Measurements from ENCODE around the gene SMIM7. TPM values are rescaled to one million over a fixed set of nuclear protein-coding genes. Genes with fewer than 3 reads are reported as not detected.
"Not testable (repeated sequence)": the region's sequence is repeated elsewhere in the genome, so short reads cannot be mapped to it uniquely, and the experiment has no call there.

The SMIM7 gene
- total and polyA plus RNA-seq, 5 donors: 42.7 to 62.6 (median 48.5) TPM

GRCh38 chr19:16655727-16656126 is 4.2 kb downstream of the SMIM7 start:
- H3K27me3 ChIP-seq (ENCODE audit: control insufficient read depth, insufficient read depth): no peaks in the 10 kb centered on the region
- WGBS: 77% methylated on average over 11 of the region's 11 CpGs
- intact Hi-C loops (cut with DNase I): no loop called here
- peaks cover 2% of the 10 kb centered on the region for H3K4me1 ChIP-seq (ENCODE audit: control insufficient read depth, insufficient read depth, low read length)
- ATAC-seq: no peak
- H3K4me3 ChIP-seq (ENCODE audit: low read length): no peak overlapping the region
- no peak for DNase-seq
- H3K27ac ChIP-seq (ENCODE audit: low read length): no peak overlapping the region
- H3K9me3 ChIP-seq (ENCODE audit: control insufficient read depth, low read length): no peaks in the 10 kb centered on the region

DNA sequence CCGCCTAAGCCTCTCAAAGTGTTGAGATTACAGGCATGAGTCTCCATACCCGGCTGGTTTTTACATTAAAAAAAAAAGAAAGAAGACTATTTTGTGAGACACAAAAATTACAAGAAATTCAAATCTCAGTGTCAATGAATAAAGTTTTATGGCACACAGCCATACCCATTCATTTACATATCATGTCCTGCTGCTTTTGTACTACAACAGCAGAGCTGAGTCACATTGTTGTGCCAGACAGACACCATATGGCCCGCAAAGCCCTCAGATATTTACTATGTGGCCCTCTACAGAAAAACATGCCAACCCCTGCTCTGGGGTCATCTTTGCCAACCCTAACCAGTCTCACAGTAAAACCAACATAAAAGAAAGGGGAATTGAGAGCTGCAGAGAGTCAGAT is 5.3 kb downstream of the SMIM7 start:
- Histone ChIP-seq H3K4me1 (ENCODE audit: control insufficient read depth, insufficient read depth, low read length) (peaks cover 2% of the 10 kb centered on the region), H3K27me3 (ENCODE audit: control insufficient read depth, insufficient read depth) (no peaks in the 10 kb centered on the region), H3K9me3 (ENCODE audit: control insufficient read depth, low read length) (no peaks in the 10 kb centered on the region), H3K4me3 (ENCODE audit: low read length) (no peak overlapping the region), H3K27ac (ENCODE audit: low read length) (no peak overlapping the region)
- ATAC-seq (no peak), DNase-seq (no peak)
- WGBS: 91% methylated on average over 3 of the region's 3 CpGs
- intact Hi-C loops (cut with DNase I): no loop called here

- Histone ChIP-seq H3K9me3 (ENCODE audit: control insufficient read depth, low read length) (no peaks in the 10 kb centered on the region), H3K27me3 (ENCODE audit: control insufficient read depth, insufficient read depth) (no peaks in the 10 kb centered on the region), H3K4me3 (ENCODE audit: low read length) (no peak overlapping the region), H3K4me1 (ENCODE audit: control insufficient read depth, insufficient read depth, low read length) (peaks cover 2% of the 10 kb centered on the region), H3K27ac (ENCODE audit: low read length) (no peak overlapping the region)
- intact Hi-C loops (cut with DNase I): no loop called here
- ATAC-seq: no peak
- WGBS: 93% methylated on average over 3 of the region's 3 CpGs
- no peak for DNase-seq
Measured at GRCh38 chr19:16654140-16654539, 5.8 kb downstream of the SMIM7 start.

GRCh38 chr19:16652854-16653253 is 7.1 kb downstream of the SMIM7 start:
- no peak for ATAC-seq

GRCh38 chr19:16651421-16652188 is 8.3 kb downstream of the SMIM7 start:
- not testable (repeated sequence) for H3K27ac ChIP-seq (ENCODE audit: low read length); H3K4me1 ChIP-seq (ENCODE audit: control insufficient read depth, insufficient read depth, low read length); H3K9me3 ChIP-seq (ENCODE audit: control insufficient read depth, low read length)

More at GRCh38 chr19:16652854-16653253, 7.1 kb downstream of the SMIM7 start:
- H3K4me1 ChIP-seq (ENCODE audit: control insufficient read depth, insufficient read depth, low read length): no peaks in the 10 kb centered on the region
- 64% methylated on average over 7 of the region's 7 CpGs for WGBS
- intact Hi-C loops (cut with DNase I): no loop called here
- no peaks in the 10 kb centered on the region for H3K9me3 ChIP-seq (ENCODE audit: control insufficient read depth, low read length)
- H3K27me3 ChIP-seq (ENCODE audit: control insufficient read depth, insufficient read depth): no peaks in the 10 kb centered on the region
- H3K4me3 ChIP-seq (ENCODE audit: low read length): no peak overlapping the region
- no peak for DNase-seq
- H3K27ac ChIP-seq (ENCODE audit: low read length): no peak overlapping the region

DNA sequence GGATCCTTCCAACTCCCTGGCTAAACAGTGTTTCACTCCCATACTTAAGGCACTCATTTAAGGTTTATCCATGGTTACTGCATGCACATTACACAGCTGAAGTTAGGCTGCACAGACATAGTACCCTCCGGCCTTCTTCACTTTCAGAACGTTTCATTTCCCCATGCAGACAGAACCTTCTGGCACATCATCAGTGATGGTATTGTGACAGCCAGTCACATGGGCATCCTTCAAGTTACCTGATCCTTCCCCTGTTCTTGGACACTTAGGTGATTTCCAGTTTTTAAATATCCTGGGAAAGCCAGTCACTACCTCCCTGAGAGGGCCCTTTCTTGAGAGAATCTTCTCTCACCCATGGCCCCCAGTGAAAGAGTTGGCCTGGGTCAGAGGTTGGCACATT is 9.1 kb downstream of the SMIM7 start:
- Histone ChIP-seq H3K9me3 (ENCODE audit: control insufficient read depth, low read length) (no peaks in the 10 kb centered on the region), H3K27ac (ENCODE audit: low read length) (no peak overlapping the region), H3K27me3 (ENCODE audit: control insufficient read depth, insufficient read depth) (no peaks in the 10 kb centered on the region), H3K4me3 (ENCODE audit: low read length) (no peak overlapping the region), H3K4me1 (ENCODE audit: control insufficient read depth, insufficient read depth, low read length) (no peaks in the 10 kb centered on the region)
- intact Hi-C loops (cut with DNase I): no loop called here
- ATAC-seq (no peak), DNase-seq (no peak)
- WGBS: 75% methylated on average over 2 of the region's 2 CpGs

More at GRCh38 chr19:16651421-16652188, 8.3 kb downstream of the SMIM7 start:
- H3K4me3 ChIP-seq (ENCODE audit: low read length); DNase-seq; H3K27me3 ChIP-seq (ENCODE audit: control insufficient read depth, insufficient read depth); ATAC-seq; intact Hi-C loops (cut with DNase I): not testable (repeated sequence)
- WGBS: 92% methylated on average over 8 of the region's 8 CpGs

DNA sequence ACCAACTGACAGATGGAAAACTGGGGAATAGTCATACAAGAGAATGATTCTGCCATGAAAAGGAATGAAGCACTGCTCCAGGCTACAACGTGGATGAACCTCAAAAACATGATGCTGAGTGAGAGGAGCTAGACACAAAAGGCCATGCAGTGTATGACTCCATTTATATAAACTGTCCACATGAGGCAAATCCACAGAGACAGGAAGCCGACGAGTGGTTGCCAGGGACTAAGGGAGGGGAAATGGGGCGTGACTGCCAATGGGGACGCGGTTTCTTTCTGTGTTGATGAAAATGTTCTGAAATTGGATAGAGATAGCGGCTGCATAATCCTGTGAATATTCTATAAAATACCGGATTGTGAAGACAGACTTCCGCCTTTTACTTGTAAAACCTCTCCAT is 10.2 kb downstream of the SMIM7 start:
- Histone ChIP-seq H3K9me3 (ENCODE audit: control insufficient read depth, low read length) (no peaks in the 10 kb centered on the region), H3K4me3 (ENCODE audit: low read length) (no peak overlapping the region), H3K27me3 (ENCODE audit: control insufficient read depth, insufficient read depth) (no peaks in the 10 kb centered on the region), H3K27ac (ENCODE audit: low read length) (no peak overlapping the region), H3K4me1 (ENCODE audit: control insufficient read depth, insufficient read depth, low read length) (no peaks in the 10 kb centered on the region)
- peak in 2 of 3 donors; percentile 43 to 64 for DNase-seq
- WGBS: 52% methylated on average over 9 of the region's 9 CpGs
- peak; percentile 73 to 87 for ATAC-seq
- intact Hi-C loops (cut with DNase I): no loop called here

- intact Hi-C loops (cut with DNase I): no loop called here
- H3K27me3 ChIP-seq (ENCODE audit: control insufficient read depth, insufficient read depth): no peaks in the 10 kb centered on the region
- H3K27ac ChIP-seq (ENCODE audit: low read length): no peak overlapping the region
- no peaks in the 10 kb centered on the region for H3K4me1 ChIP-seq (ENCODE audit: control insufficient read depth, insufficient read depth, low read length)
- DNase-seq (no peak), ATAC-seq (no peak)
- WGBS: 92% methylated on average over 9 of the region's 9 CpGs
- H3K9me3 ChIP-seq (ENCODE audit: control insufficient read depth, low read length): no peaks in the 10 kb centered on the region
- H3K4me3 ChIP-seq (ENCODE audit: low read length): no peak overlapping the region
Measured at GRCh38 chr19:16645140-16645539, 14.8 kb downstream of the SMIM7 start.

- Histone ChIP-seq H3K27ac (ENCODE audit: low read length) (no peak overlapping the region), H3K4me3 (ENCODE audit: low read length) (no peak overlapping the region), H3K4me1 (ENCODE audit: control insufficient read depth, insufficient read depth, low read length) (no peaks in the 10 kb centered on the region), H3K27me3 (ENCODE audit: control insufficient read depth, insufficient read depth) (no peaks in the 10 kb centered on the region), H3K9me3 (ENCODE audit: control insufficient read depth, low read length) (no peaks in the 10 kb centered on the region)
- ATAC-seq: no peak
- 98% methylated on average over 10 of the region's 10 CpGs for WGBS
- intact Hi-C loops (cut with DNase I): no loop called here
- DNase-seq: no peak
Measured at GRCh38 chr19:16641695-16642094, 18.2 kb downstream of the SMIM7 start.

GRCh38 chr19:16640951-16641350 is 19.0 kb downstream of the SMIM7 start:
- no peak overlapping the region for H3K4me3 ChIP-seq (ENCODE audit: low read length)
- H3K4me1 ChIP-seq (ENCODE audit: control insufficient read depth, insufficient read depth, low read length): no peaks in the 10 kb centered on the region
- ATAC-seq (no peak), DNase-seq (no peak)
- WGBS: 96% methylated on average over 1 of the region's 1 CpG
- no peaks in the 10 kb centered on the region for H3K27me3 ChIP-seq (ENCODE audit: control insufficient read depth, insufficient read depth)
- H3K9me3 ChIP-seq (ENCODE audit: control insufficient read depth, low read length): no peaks in the 10 kb centered on the region
- no peak overlapping the region for H3K27ac ChIP-seq (ENCODE audit: low read length)
- intact Hi-C loops (cut with DNase I): no loop called here

DNA sequence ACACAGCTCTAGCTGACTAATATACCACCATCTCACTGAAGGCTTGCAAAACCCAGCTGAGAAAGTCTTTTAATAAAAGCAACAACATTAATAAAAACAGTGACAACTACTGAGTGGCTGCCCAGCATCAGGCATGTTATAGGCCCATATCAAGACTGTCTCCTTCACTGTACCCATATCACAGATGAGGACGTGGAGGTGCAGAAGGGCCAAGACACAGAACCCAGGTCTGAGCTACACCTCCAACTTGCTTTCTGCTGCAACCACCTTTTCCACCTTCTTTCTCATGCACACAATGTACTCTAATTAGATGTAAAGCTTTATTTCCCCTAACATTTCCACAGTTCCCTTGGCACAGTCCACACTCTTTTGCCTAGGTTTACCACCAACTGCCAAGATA is 21.3 kb downstream of the SMIM7 start:
- WGBS: 100% methylated on average over 1 of the region's 1 CpG

GRCh38 chr19:16637535-16637934 is 22.4 kb downstream of the SMIM7 start:
- no peaks in the 10 kb centered on the region for H3K9me3 ChIP-seq (ENCODE audit: control insufficient read depth, low read length)
- ATAC-seq (no peak), DNase-seq (no peak)
- H3K27ac ChIP-seq (ENCODE audit: low read length): no peak overlapping the region
- no peaks in the 10 kb centered on the region for H3K27me3 ChIP-seq (ENCODE audit: control insufficient read depth, insufficient read depth)
- intact Hi-C loops (cut with DNase I): no loop called here
- no peaks in the 10 kb centered on the region for H3K4me1 ChIP-seq (ENCODE audit: control insufficient read depth, insufficient read depth, low read length)
- H3K4me3 ChIP-seq (ENCODE audit: low read length): no peak overlapping the region

More for the DNA sequence above, 21.3 kb downstream of the SMIM7 start:
- Histone ChIP-seq H3K27me3 (ENCODE audit: control insufficient read depth, insufficient read depth) (no peaks in the 10 kb centered on the region), H3K27ac (ENCODE audit: low read length) (no peak overlapping the region), H3K4me3 (ENCODE audit: low read length) (no peak overlapping the region), H3K4me1 (ENCODE audit: control insufficient read depth, insufficient read depth, low read length) (no peaks in the 10 kb centered on the region), H3K9me3 (ENCODE audit: control insufficient read depth, low read length) (no peaks in the 10 kb centered on the region)
- DNase-seq (no peak), ATAC-seq (no peak)
- intact Hi-C loops (cut with DNase I): no loop called here
